GM18499 (cell line): ENCODE results near the gene CPPED1.
A peak's percentile ranks its signal among the peaks of the same experiment; 100 is the strongest.
"Not testable (repeated sequence)": the region's sequence is repeated elsewhere in the genome, so short reads cannot be mapped to it uniquely, and the experiment has no call there.

ENCODE experiments used
- ATAC-seq: cut with Tn5 transposase; IDR thresholded peaks from one replicate; pipeline ENCODE4 v1.9.1; 2021; ENCODE audit warnings: moderate number of reproducible peaks; ENCODE audit not compliant: insufficient read depth, unreplicated experiment

Gene CPPED1

GRCh38 chr16:12803203-12804093, at the start of gene CPPED1:
Gene CPPED1 (minus strand): TSS chr16:12803887. CDS start chr16:12803776, 111 bp downstream.
- ATAC-seq = peak; percentile 73

GRCh38 chr16:12850186-12850585, 46.5 kb upstream of the CPPED1 start:
- no peak for ATAC-seq

GRCh38 chr16:12846592-12846991, 42.9 kb upstream of the CPPED1 start:
- ATAC-seq = no peak

GRCh38 chr16:12845282-12845681, 41.6 kb upstream of the CPPED1 start:
- no peak for ATAC-seq

GRCh38 chr16:12837756-12838155, 34.1 kb upstream of the CPPED1 start:
- no peak for ATAC-seq

GRCh38 chr16:12837291-12837690, 33.6 kb upstream of the CPPED1 start:
- ATAC-seq = no peak

- no peak for ATAC-seq
Observed at GRCh38 chr16:12833926-12834325, 30.2 kb upstream of the CPPED1 start.

GRCh38 chr16:12829096-12829888, 25.6 kb upstream of the CPPED1 start:
- ATAC-seq = no peak

- ATAC-seq = no peak
Observed at GRCh38 chr16:12828206-12828605, 24.5 kb upstream of the CPPED1 start.

GRCh38 chr16:12826559-12826958, 22.9 kb upstream of the CPPED1 start:
- no peak for ATAC-seq

GRCh38 chr16:12819126-12820117, 15.7 kb upstream of the CPPED1 start:
- ATAC-seq = no peak

- ATAC-seq = no peak
Observed at GRCh38 chr16:12818326-12818725, 14.6 kb upstream of the CPPED1 start.

GRCh38 chr16:12816791-12817214, 13.1 kb upstream of the CPPED1 start:
- not testable (repeated sequence) for ATAC-seq

- no peak for ATAC-seq
Observed at GRCh38 chr16:12815361-12815760, 11.7 kb upstream of the CPPED1 start.

- ATAC-seq = not testable (repeated sequence)
Observed at GRCh38 chr16:12813734-12814133, 10.0 kb upstream of the CPPED1 start.

GRCh38 chr16:12813321-12813720, 9.6 kb upstream of the CPPED1 start:
- not testable (repeated sequence) for ATAC-seq

GRCh38 chr16:12811441-12812383, 8.0 kb upstream of the CPPED1 start:
- ATAC-seq = no peak

- ATAC-seq = no peak
Observed at GRCh38 chr16:12805066-12805465, 1.4 kb upstream of the CPPED1 start.

GRCh38 chr16:12804395-12804794, 708 bp upstream of the CPPED1 start:
- no peak for ATAC-seq
